Endothelial cell of umbilical vein (primary cell): ENCODE data around the gene BCOR.

Experiments used
- EZH2 ChIP-seq: IDR thresholded peaks from 2 replicates; pipeline ENCODE4 v1.6.1; 2012; ENCODE audit warnings: borderline replicate concordance, low read depth, mild to moderate bottlenecking, moderate library complexity, low read length, inconsistent platforms; ENCODE audit not compliant: severe bottlenecking
- JUN ChIP-seq: IDR thresholded peaks from 2 replicates; pipeline ENCODE4 v1.6.1; 2011; ENCODE audit warnings: borderline replicate concordance, low read depth; ENCODE audit not compliant: insufficient read length, insufficient read depth
- POLR2A ChIP-seq: IDR thresholded peaks from 2 replicates; pipeline ENCODE4 v1.6.1; 2012; ENCODE audit warnings: low read depth, mild to moderate bottlenecking, control low read depth, low read length
- TF ChIP-seq, protein P1 (sequence below), 2 donors: IDR thresholded peaks; 1 replicate in 1 of 2; 2 replicates in 1 of 2; pipeline ENCODE4 v1.5.1; 2011; ENCODE audit warnings: low read length in 2 of 2, mild to moderate bottlenecking in 2 of 2, moderate library complexity in 2 of 2, control low read depth in 1 of 2, inconsistent platforms in 1 of 2, low read depth in 1 of 2; ENCODE audit not compliant: insufficient read depth in 1 of 2; ENCODE audit errors: extremely low read depth in 1 of 2
- TF ChIP-seq, protein P2 (sequence below): IDR thresholded peaks from 2 replicates; pipeline ENCODE4 v1.6.1; 2011; ENCODE audit not compliant: insufficient read depth, insufficient read length

DNA sequence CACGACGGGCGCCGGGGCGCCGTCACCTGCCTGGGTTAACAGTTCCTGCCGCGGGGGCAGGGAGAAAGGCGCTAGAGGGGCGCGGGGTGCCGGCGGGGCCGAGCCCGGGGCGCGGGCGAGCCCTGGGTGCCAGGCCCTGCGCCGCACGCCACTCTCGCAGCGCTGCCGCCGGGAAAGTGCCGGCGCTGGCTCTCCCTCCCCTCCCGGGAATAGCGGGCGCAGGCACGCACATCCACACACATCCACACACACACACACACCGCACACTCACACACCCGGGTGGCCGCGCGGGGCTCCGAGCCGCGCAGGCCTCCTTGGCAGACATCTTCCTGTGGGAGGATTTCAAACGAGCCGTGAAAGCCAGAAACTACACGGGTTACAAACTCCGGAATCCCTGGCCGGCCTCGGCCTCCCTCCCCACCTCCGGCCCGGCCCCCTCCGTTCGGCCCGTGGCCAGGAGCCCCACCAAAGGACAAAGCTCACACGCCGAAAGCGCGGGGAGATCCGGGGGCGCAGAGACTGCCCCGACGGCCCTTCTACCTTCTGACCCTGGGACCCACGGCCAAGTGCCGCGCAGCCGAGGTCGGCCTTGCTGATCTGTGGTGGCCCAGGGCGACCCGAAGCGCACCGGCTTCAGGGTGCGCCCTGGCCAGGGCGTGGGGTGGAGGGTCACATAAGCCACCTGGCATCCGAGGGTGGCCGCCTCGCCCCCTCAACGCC lies 92.3 kb downstream of the BCOR start:
- TF ChIP-seq, protein P1, sequence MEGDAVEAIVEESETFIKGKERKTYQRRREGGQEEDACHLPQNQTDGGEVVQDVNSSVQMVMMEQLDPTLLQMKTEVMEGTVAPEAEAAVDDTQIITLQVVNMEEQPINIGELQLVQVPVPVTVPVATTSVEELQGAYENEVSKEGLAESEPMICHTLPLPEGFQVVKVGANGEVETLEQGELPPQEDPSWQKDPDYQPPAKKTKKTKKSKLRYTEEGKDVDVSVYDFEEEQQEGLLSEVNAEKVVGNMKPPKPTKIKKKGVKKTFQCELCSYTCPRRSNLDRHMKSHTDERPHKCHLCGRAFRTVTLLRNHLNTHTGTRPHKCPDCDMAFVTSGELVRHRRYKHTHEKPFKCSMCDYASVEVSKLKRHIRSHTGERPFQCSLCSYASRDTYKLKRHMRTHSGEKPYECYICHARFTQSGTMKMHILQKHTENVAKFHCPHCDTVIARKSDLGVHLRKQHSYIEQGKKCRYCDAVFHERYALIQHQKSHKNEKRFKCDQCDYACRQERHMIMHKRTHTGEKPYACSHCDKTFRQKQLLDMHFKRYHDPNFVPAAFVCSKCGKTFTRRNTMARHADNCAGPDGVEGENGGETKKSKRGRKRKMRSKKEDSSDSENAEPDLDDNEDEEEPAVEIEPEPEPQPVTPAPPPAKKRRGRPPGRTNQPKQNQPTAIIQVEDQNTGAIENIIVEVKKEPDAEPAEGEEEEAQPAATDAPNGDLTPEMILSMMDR (IDR thresholded peaks at IDR 0.05; ENCODE audit: extremely low read depth in 1 of 2, insufficient read depth in 1 of 2, low read depth in 1 of 2, low read length in 2 of 2) = no peak
- TF ChIP-seq POLR2A (no peak), JUN (no peak), EZH2 (no peak)
- TF ChIP-seq, protein P2, sequence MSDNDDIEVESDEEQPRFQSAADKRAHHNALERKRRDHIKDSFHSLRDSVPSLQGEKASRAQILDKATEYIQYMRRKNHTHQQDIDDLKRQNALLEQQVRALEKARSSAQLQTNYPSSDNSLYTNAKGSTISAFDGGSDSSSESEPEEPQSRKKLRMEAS = no peak
